ENCODE data around the gene SPECC1.

DNA sequence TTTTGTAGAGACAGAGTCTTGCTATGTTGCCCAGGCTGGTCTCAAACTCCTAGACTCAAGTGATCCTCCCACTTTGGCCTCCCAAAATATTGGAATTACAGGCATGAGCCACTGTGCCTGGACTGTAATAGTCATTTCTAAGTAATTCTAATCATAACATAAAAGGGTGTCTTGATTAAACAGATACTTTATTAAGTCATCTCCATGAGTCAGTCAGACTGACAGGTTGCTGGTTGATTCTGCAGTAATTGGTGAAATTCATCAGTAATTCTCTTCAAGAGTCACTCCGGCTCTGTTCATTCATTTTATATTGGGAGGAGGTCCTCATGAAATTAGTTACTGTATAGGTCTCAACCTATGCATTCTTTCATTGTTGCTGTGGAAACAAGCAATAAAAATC lies 85.6 kb downstream of the SPECC1 start:
- TF ChIP-seq, protein P1, sequence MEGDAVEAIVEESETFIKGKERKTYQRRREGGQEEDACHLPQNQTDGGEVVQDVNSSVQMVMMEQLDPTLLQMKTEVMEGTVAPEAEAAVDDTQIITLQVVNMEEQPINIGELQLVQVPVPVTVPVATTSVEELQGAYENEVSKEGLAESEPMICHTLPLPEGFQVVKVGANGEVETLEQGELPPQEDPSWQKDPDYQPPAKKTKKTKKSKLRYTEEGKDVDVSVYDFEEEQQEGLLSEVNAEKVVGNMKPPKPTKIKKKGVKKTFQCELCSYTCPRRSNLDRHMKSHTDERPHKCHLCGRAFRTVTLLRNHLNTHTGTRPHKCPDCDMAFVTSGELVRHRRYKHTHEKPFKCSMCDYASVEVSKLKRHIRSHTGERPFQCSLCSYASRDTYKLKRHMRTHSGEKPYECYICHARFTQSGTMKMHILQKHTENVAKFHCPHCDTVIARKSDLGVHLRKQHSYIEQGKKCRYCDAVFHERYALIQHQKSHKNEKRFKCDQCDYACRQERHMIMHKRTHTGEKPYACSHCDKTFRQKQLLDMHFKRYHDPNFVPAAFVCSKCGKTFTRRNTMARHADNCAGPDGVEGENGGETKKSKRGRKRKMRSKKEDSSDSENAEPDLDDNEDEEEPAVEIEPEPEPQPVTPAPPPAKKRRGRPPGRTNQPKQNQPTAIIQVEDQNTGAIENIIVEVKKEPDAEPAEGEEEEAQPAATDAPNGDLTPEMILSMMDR (conservative IDR thresholded peaks at IDR 0.05; ENCODE audit: low read depth, low read length), result no peak
- TF ChIP-seq EZH2 (IDR thresholded peaks at IDR 0.05; ENCODE audit: low read length, unreplicated experiment), result no peak
- TF ChIP-seq EZH2phosphoT487 (IDR thresholded peaks at IDR 0.05; ENCODE audit: borderline replicate concordance, low read length), result no peak

Data from PC-3 (cell line).